Adipocyte (in vitro differentiated cells): ENCODE results near the gene GZF1.

Experiments
- DNase-seq: peaks from one replicate; pipeline ENCODE4 v3.0.0-alpha.2; 2015; ENCODE audit warnings: low read depth
- H3K27me3 ChIP-seq: replicated peaks from 2 replicates; pipeline ENCODE4 v1.7.0; 2013; ENCODE audit warnings: mild to moderate bottlenecking, low read length, moderate library complexity; ENCODE audit not compliant: control insufficient read depth, insufficient read depth
- H3K36me3 ChIP-seq: 2 replicates; pipeline ENCODE4 v1.7.0; 2013; ENCODE audit warnings: low read length, mild to moderate bottlenecking, moderate library complexity; ENCODE audit not compliant: control insufficient read depth, insufficient read depth, severe bottlenecking
- H3K4me1 ChIP-seq: 2 replicates; pipeline ENCODE4 v1.7.0; 2013; ENCODE audit warnings: mild to moderate bottlenecking, low read length, moderate library complexity; ENCODE audit not compliant: control insufficient read depth, insufficient read depth
- H3K4me3 ChIP-seq: 2 replicates; pipeline ENCODE4 v1.7.0; 2013; ENCODE audit warnings: mild to moderate bottlenecking, low read length, moderate library complexity
- H3K9ac ChIP-seq: 2 replicates; pipeline ENCODE4 v1.7.0; 2013; ENCODE audit warnings: mild to moderate bottlenecking, low read length, moderate library complexity
- H3K9me3 ChIP-seq: 2 replicates; pipeline ENCODE4 v1.7.0; 2013; ENCODE audit warnings: mild to moderate bottlenecking, low read length, moderate library complexity; ENCODE audit not compliant: control insufficient read depth

The GZF1 gene

GRCh38 chr20:23412026-23412425, 50.0 kb downstream of the GZF1 start:
- Histone ChIP-seq H3K4me3 (no peak overlapping the region), H3K27me3 (no peaks in the 10 kb centered on the region), H3K36me3 (no peaks in the 10 kb centered on the region), H3K4me1 (peaks cover 24% of the 10 kb centered on the region), H3K9ac (no peak overlapping the region), H3K9me3 (no peaks in the 10 kb centered on the region)
- DNase-seq, result peak; percentile 34

- H3K27me3 ChIP-seq, result no peaks in the 10 kb centered on the region
- no peak overlapping the region for H3K4me3 ChIP-seq
- no peaks in the 10 kb centered on the region for H3K9me3 ChIP-seq
- no peak overlapping the region for H3K9ac ChIP-seq
- DNase-seq, result no peak
- H3K4me1 ChIP-seq, result peaks cover 31% of the 10 kb centered on the region
- no peaks in the 10 kb centered on the region for H3K36me3 ChIP-seq
These were observed 52.0 kb downstream of the GZF1 start for GRCh38 chr20:23413862-23414422.

GRCh38 chr20:23414526-23415188, 52.7 kb downstream of the GZF1 start:
- Histone ChIP-seq H3K4me1 (peaks cover 38% of the 10 kb centered on the region), H3K36me3 (no peaks in the 10 kb centered on the region), H3K9ac (no peak overlapping the region), H3K9me3 (no peaks in the 10 kb centered on the region), H3K4me3 (no peak overlapping the region), H3K27me3 (no peaks in the 10 kb centered on the region)
- peak; percentile 11 for DNase-seq

GRCh38 chr20:23415555-23415954, 53.6 kb downstream of the GZF1 start:
- no peaks in the 10 kb centered on the region for H3K36me3 ChIP-seq
- H3K9ac ChIP-seq, result no peak overlapping the region
- DNase-seq, result no peak
- no peak overlapping the region for H3K4me3 ChIP-seq
- no peaks in the 10 kb centered on the region for H3K27me3 ChIP-seq
- peaks cover 35% of the 10 kb centered on the region for H3K4me1 ChIP-seq
- no peaks in the 10 kb centered on the region for H3K9me3 ChIP-seq

GRCh38 chr20:23415959-23416583, 54.1 kb downstream of the GZF1 start:
- DNase-seq, result peak; percentile 11
- H3K9me3 ChIP-seq, result no peaks in the 10 kb centered on the region
- H3K36me3 ChIP-seq, result no peaks in the 10 kb centered on the region
- H3K4me3 ChIP-seq, result no peak overlapping the region
- H3K27me3 ChIP-seq, result no peaks in the 10 kb centered on the region
- no peak overlapping the region for H3K9ac ChIP-seq
- peaks cover 30% of the 10 kb centered on the region for H3K4me1 ChIP-seq

- H3K9me3 ChIP-seq, result no peaks in the 10 kb centered on the region
- H3K9ac ChIP-seq, result no peak overlapping the region
- no peaks in the 10 kb centered on the region for H3K27me3 ChIP-seq
- DNase-seq, result no peak
- no peak overlapping the region for H3K4me3 ChIP-seq
- H3K36me3 ChIP-seq, result no peaks in the 10 kb centered on the region
- H3K4me1 ChIP-seq, result peaks cover 21% of the 10 kb centered on the region
These were observed 55.9 kb downstream of the GZF1 start for GRCh38 chr20:23417861-23418260.

- no peaks in the 10 kb centered on the region for H3K36me3 ChIP-seq
- H3K4me1 ChIP-seq, result peaks cover 21% of the 10 kb centered on the region
- H3K4me3 ChIP-seq, result peak overlapping the region; percentile 87
- DNase-seq, result no peak
- peaks cover under 1% of the 10 kb centered on the region for H3K27me3 ChIP-seq
- H3K9ac ChIP-seq, result peak overlapping the region; percentile 98
- no peaks in the 10 kb centered on the region for H3K9me3 ChIP-seq
These were observed 57.6 kb downstream of the GZF1 start for GRCh38 chr20:23419657-23419994.

- Histone ChIP-seq H3K4me3 (peak overlapping the region; percentile 87), H3K36me3 (no peaks in the 10 kb centered on the region), H3K9ac (peak overlapping the region; percentile 98), H3K27me3 (peaks cover 7% of the 10 kb centered on the region), H3K4me1 (peaks cover 21% of the 10 kb centered on the region), H3K9me3 (no peaks in the 10 kb centered on the region)
- DNase-seq, result peak; percentile 84
These were observed 58.3 kb downstream of the GZF1 start for GRCh38 chr20:23419995-23420901.

GRCh38 chr20:23420943-23421931, 59.3 kb downstream of the GZF1 start, which contains the start of gene NAPB:
TSS of gene NAPB (minus strand) at chr20:23421488. CDS start at chr20:23421402, 86 bp downstream.
- H3K4me3 ChIP-seq, result peak within 1 kb of the TSS; percentile 87
- H3K9ac ChIP-seq, result peak within 1 kb of the TSS; percentile 98
- no peaks in the 10 kb centered on the region for H3K36me3 ChIP-seq
- DNase-seq, result peak; percentile 98
- no peaks in the 10 kb centered on the region for H3K9me3 ChIP-seq
- H3K27me3 ChIP-seq, result peaks cover 8% of the 10 kb centered on the region
- peaks cover 21% of the 10 kb centered on the region for H3K4me1 ChIP-seq
